ENCODE measurements around the gene CACNA1H.
"Not testable (repeated sequence)": the region's sequence is repeated elsewhere in the genome, so short reads cannot be mapped to it uniquely, and the experiment has no call there.

The CACNA1H gene

GRCh38 chr16:1265090-1265630 is 112.3 kb downstream of the CACNA1H start:
- no peak for DNase-seq (ENCODE audit: low read depth in 1 of 2, low spot score in 1 of 2)

GRCh38 chr16:1265826-1266225 is 112.9 kb downstream of the CACNA1H start:
- DNase-seq (ENCODE audit: low read depth in 1 of 2, low spot score in 1 of 2): no peak

GRCh38 chr16:1269418-1269817 is 116.5 kb downstream of the CACNA1H start:
- DNase-seq (ENCODE audit: low read depth in 1 of 2, low spot score in 1 of 2): not testable (repeated sequence)

GRCh38 chr16:1271380-1271723 is 118.4 kb downstream of the CACNA1H start:
- no peak for DNase-seq (ENCODE audit: low read depth in 1 of 2, low spot score in 1 of 2)

Measured in stimulated activated CD4-positive, alpha-beta T cell treated with anti-CD3 and anti-CD28 coated beads, Interleukin-15, amount 100 ng/mL, for 1 hour (primary cell).